WTC11 (cell line): ENCODE measurements around the gene NRXN3.

ENCODE experiments used
- CTCF ChIP-seq: fragments of 200-600 bp; IDR thresholded peaks from 2 replicates; pipeline ENCODE4 v1.8.0; 2022; ENCODE audit warnings: antibody characterized with exemption
- FOXJ3 ChIP-seq: sonication (generic); formaldehyde crosslinking; IDR thresholded peaks from 2 replicates; pipeline ENCODE4 v1.9.0; 2021; ENCODE audit warnings: missing genetic modification reagents, mild to moderate bottlenecking, borderline replicate concordance
- JUN ChIP-seq: sonication (generic); formaldehyde crosslinking; IDR thresholded peaks from 2 replicates; pipeline ENCODE4 v1.8.0; 2023; ENCODE audit warnings: mild to moderate bottlenecking, missing genetic modification reagents

- TF ChIP-seq CTCF = no peak
- no peak for TF ChIP-seq FOXJ3 (CRISPR knock-in tag)
- no peak for TF ChIP-seq JUN (CRISPR knock-in tag)
These were observed 681.0 kb downstream of the NRXN3 start for GRCh38 chr14:78851189-78851588.
